GM12878 (cell line): ENCODE results near the gene MYO1D. TPM values are rescaled to one million over a fixed set of nuclear protein-coding genes. Genes with fewer than 3 reads are reported as not detected.

Experiments used
- ATAC-seq: fragments of 200-7000 bp; cut with Tn5 transposase; 3 replicates; pipeline ENCODE4 v1.9.1; 2020; ENCODE audit warnings: mild to moderate bottlenecking, moderate library complexity
- BruUV-seq: library from RNA; stranded (reverse); fragments of 400-500 nt; replicated peaks from 2 replicates; lab custom pipeline; 2021; lab: Mats Ljungman, UMichigan
- CTCF ChIA-PET: fragments of 300-600 bp; sonication (Branson Sonifier 250); formaldehyde crosslinking; extraction: SDS; loops from one replicate; lab custom pipeline; 2021; ENCODE audit warnings: inconsistent platforms; lab: Yijun Ruan, JAX
- POLR2A ChIA-PET: fragments of 350-600 bp; formaldehyde crosslinking; extraction: SDS; loops from one replicate; lab custom pipeline; 2021; ENCODE audit warnings: inconsistent platforms; lab: Charles Lee
- RAD21 ChIA-PET: fragments of 300-600 bp; sonication (Branson Sonifier 250); formaldehyde crosslinking; loops from one replicate; lab custom pipeline; 2023; ENCODE audit warnings: antibody characterized with exemption; ENCODE audit not compliant: unreplicated experiment; lab: Charles Lee
- SMC1A ChIA-PET: fragments of 300-600 bp; sonication (Branson Sonifier 250); formaldehyde crosslinking; loops from one replicate; lab custom pipeline; 2023; ENCODE audit not compliant: unreplicated experiment, uncharacterized antibody; lab: Charles Lee
- DNase-seq: peaks from one replicate; pipeline ENCODE4 v3.0.0-alpha.2; 2011; ENCODE audit warnings: low read depth, low spot score
- FAIRE-seq: peaks from 3 replicates; lab custom pipeline; 2011; peaks lifted over from hg19 to GRCh38; lab: Jason Lieb, UNC
- H2AFZ ChIP-seq: 2 replicates; pipeline ENCODE4 v1.6.0; 2011; ENCODE audit warnings: low read depth, low read length, control low read depth; ENCODE audit not compliant: control insufficient read depth
- H3K27ac ChIP-seq: 2 replicates; pipeline ENCODE4 v1.5.1; 2011; ENCODE audit warnings: control low read depth; ENCODE audit not compliant: control insufficient read depth, insufficient read depth
- H3K27me3 ChIP-seq, 2 experiments: replicated peaks in 1 of 2; 2 replicates each; pipeline versions ENCODE4 v1.6.0 to v1.6.1; 2011; ENCODE audit warnings: low read length in 1 of 2; ENCODE audit not compliant: control insufficient read depth in 2 of 2, insufficient read depth in 2 of 2
- H3K36me3 ChIP-seq, 2 experiments: 2 replicates each; pipeline ENCODE4 v1.5.1; 2011; ENCODE audit warnings: low read length in 1 of 2; ENCODE audit not compliant: control insufficient read depth in 2 of 2, insufficient read depth in 2 of 2
- H3K4me1 ChIP-seq: 2 replicates; pipeline ENCODE4 v1.6.1; 2011; ENCODE audit warnings: mild to moderate bottlenecking, low read length, moderate library complexity, mixed read lengths; ENCODE audit not compliant: control insufficient read depth, insufficient read depth
- H3K4me2 ChIP-seq: 2 replicates; pipeline ENCODE4 v1.6.0; 2011; ENCODE audit warnings: control low read depth; ENCODE audit not compliant: control insufficient read depth, insufficient read depth
- H3K4me3 ChIP-seq: fragments of 200-600 bp; sonication (generic); 2 replicates; pipeline ENCODE4 v1.5.1; 2016
- H3K79me2 ChIP-seq: 2 replicates; pipeline ENCODE4 v1.6.0; 2011; ENCODE audit warnings: low read length; ENCODE audit not compliant: control insufficient read depth, insufficient read depth
- H3K9ac ChIP-seq: 2 replicates; pipeline ENCODE4 v1.8.0; 2011; ENCODE audit warnings: low read length, control low read depth, mixed read lengths; ENCODE audit not compliant: control insufficient read depth, insufficient read depth
- H3K9me3 ChIP-seq: replicated peaks from 3 replicates; pipeline ENCODE4 v1.5.1; 2011; ENCODE audit warnings: mild to moderate bottlenecking, low read length; ENCODE audit not compliant: control insufficient read depth, insufficient read depth
- H4K20me1 ChIP-seq: 2 replicates; pipeline ENCODE4 v1.6.0; 2011; ENCODE audit not compliant: control insufficient read depth, insufficient read depth
- CBFB ChIP-seq: IDR thresholded peaks from 2 replicates; pipeline ENCODE4 v1.6.1; 2016; ENCODE audit warnings: antibody characterized with exemption, low read depth
- CEBPB ChIP-seq, 2 experiments: fragments of 150-350 bp in 1 of 2; IDR thresholded peaks; 2 replicates each; pipeline ENCODE4 v1.6.1; 2012 to 2014; ENCODE audit warnings: low read depth in 2 of 2, low read length in 2 of 2, borderline replicate concordance in 1 of 2, inconsistent platforms in 1 of 2
- IRF4 ChIP-seq: IDR thresholded peaks from 2 replicates; pipeline ENCODE4 v1.6.1; 2011; ENCODE audit warnings: low read depth, low read length
- MTA3 ChIP-seq: IDR thresholded peaks from 2 replicates; pipeline ENCODE4 v1.6.1; 2012; ENCODE audit warnings: low read length, inconsistent platforms, borderline replicate concordance
- NFYB ChIP-seq: IDR thresholded peaks from 2 replicates; pipeline ENCODE4 v1.6.1; 2011; ENCODE audit warnings: low read depth, mild to moderate bottlenecking, low read length, improper control_type of control experiment, moderate library complexity; ENCODE audit not compliant: insufficient read depth
- PML ChIP-seq: IDR thresholded peaks from 2 replicates; pipeline ENCODE4 v1.6.1; 2012; ENCODE audit warnings: low read length, inconsistent platforms
- POLR2AphosphoS2 ChIP-seq: IDR thresholded peaks from 2 replicates; pipeline ENCODE4 v1.6.1; 2011; ENCODE audit warnings: low read depth, mild to moderate bottlenecking, low read length, improper control_type of control experiment, moderate library complexity
- RBBP5 ChIP-seq: fragments of 200-600 bp; sonication (generic); conservative IDR thresholded peaks from 2 replicates; pipeline ENCODE4 v1.6.1; 2016
- SMC3 ChIP-seq: IDR thresholded peaks from 2 replicates; pipeline ENCODE4 v1.6.1; 2011; ENCODE audit warnings: low read length, improper control_type of control experiment, borderline replicate concordance
- SP1 ChIP-seq: IDR thresholded peaks from one replicate; pipeline ENCODE4 v1.6.1; 2011; ENCODE audit warnings: low read depth, low read length
- SREBF1 ChIP-seq: IDR thresholded peaks from 2 replicates; pipeline ENCODE4 v1.6.1; 2012; ENCODE audit warnings: mild to moderate bottlenecking, low read length
- TAF1 ChIP-seq: IDR thresholded peaks from 2 replicates; pipeline ENCODE4 v1.6.1; 2011; ENCODE audit warnings: mild to moderate bottlenecking, low read depth, low read length, borderline replicate concordance
- WGBS: methylation state at CpG from one replicate; pipeline ENCODE4 v1.1.6; 2016; ENCODE audit warnings: low lambda C conversion rate; ENCODE audit not compliant: insufficient replicate concordance, insufficient coverage; ENCODE audit errors: missing lambda C conversion rate; 5-methylcytosine and 5-hydroxymethylcytosine counted together
- in situ Hi-C: fragments of 300-500 bp; cut with MboI; formaldehyde crosslinking; loops from 9 replicates; pipeline ENCODE4 v1.14.3; 2018; ENCODE audit warnings: mixed read lengths
- intact Hi-C: fragments of 100-400 bp; cut with micrococcal nuclease; formaldehyde crosslinking; loops from one replicate; pipeline ENCODE4 v1.14.2; 2022; ENCODE audit not compliant: unreplicated experiment
- polyA plus RNA-seq, 11 experiments: library from polyadenylated mRNA; depleted of rRNA in 4 of 11; unstranded in 6 of 11; stranded (reverse) in 5 of 11; fragments of >200 nt; fragmentation: Nextera tagmentation in 4 of 11; fragmentation: Illumina TruSeq in 1 of 11; extraction: Ambion mirVana in 4 of 11; extraction: Trizol in 1 of 11; gene quantifications; 1 replicate in 1 of 11; 2 replicates in 10 of 11; pipeline versions ENCODE4 v1.2.1 to v1.2.3, GENCODE V29; 2011 to 2016; ENCODE audit warnings: inconsistent platforms in 2 of 11, missing spikeins in 2 of 11, low read depth in 1 of 11
- total RNA-seq, 4 experiments: library from RNA; depleted of rRNA in 3 of 4; stranded (reverse); fragments of >200 nt in 3 of 4; fragmentation: Illumina TruSeq in 1 of 4; extraction: Trizol in 1 of 4; gene quantifications; 2 replicates each; pipeline versions ENCODE4 v1.2.1 to v1.2.3, GENCODE V29; 2013 to 2021
- TF ChIP-seq, protein P1 (sequence below): fragments of 150-350 bp; IDR thresholded peaks from 2 replicates; pipeline ENCODE4 v1.6.1; 2014; ENCODE audit warnings: mild to moderate bottlenecking, low read depth, low read length
- TF ChIP-seq, protein P2 (sequence below): fragments of 450-650 bp; IDR thresholded peaks from 2 replicates; pipeline ENCODE4 v1.6.1; 2017; ENCODE audit warnings: borderline replicate concordance
- TF ChIP-seq, protein P3 (sequence below): fragments of 450-650 bp; IDR thresholded peaks from 2 replicates; pipeline ENCODE4 v1.6.1; 2017; ENCODE audit warnings: mild to moderate bottlenecking

MYO1D gene
- total and polyA plus RNA-seq, 10 of the 15 experiments (the other 5 are each of a cell fraction or from before 2014, with no cell fraction given), result 1.8 to 37.7 (median 25.4) TPM

DNA sequence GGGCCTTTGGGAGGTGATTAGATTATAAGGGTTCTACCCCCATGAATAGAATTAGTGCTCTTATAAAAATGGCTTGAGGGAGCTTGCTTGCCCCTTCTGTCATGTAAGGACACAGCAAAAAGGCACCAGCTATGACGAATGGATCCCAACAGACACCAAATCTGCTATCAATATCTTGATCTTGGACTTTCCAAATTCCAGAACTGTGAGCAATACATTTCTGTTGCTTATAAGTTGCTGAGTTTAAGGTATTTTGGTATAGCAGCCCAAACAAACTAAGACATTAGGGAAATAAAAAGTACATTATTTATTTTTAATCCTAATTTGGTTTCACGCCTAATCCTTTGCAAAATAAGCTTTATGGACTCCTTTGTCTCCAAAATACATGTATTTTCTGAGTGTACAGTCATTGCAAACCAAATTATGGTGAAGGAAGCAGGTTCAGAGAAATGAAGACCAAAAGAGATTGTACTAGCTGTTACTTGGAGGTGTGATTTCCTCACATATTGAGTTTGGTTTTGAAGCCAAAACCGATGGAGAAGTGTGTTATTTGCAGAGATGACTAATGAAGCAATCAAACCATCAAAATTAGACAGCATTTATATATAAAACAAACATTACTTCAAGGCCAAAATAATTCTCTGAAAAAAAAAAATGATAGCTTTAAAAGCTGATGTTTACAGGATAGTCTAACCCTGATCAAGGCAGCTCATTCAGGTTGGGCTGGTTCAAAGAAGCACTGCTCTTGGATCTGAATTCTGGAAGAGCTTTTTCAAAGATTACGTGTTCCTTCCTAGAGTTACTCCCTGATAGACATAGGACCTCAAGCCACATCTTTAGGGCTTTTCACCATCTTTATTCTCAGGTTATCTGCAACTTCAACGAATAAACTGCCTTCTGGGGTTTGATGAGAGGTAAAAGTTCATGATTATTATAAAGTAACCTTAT lies 71.6 kb downstream of the MYO1D start (continued):
- TF ChIP-seq MTA3, result no peak
- TF ChIP-seq, protein P1, sequence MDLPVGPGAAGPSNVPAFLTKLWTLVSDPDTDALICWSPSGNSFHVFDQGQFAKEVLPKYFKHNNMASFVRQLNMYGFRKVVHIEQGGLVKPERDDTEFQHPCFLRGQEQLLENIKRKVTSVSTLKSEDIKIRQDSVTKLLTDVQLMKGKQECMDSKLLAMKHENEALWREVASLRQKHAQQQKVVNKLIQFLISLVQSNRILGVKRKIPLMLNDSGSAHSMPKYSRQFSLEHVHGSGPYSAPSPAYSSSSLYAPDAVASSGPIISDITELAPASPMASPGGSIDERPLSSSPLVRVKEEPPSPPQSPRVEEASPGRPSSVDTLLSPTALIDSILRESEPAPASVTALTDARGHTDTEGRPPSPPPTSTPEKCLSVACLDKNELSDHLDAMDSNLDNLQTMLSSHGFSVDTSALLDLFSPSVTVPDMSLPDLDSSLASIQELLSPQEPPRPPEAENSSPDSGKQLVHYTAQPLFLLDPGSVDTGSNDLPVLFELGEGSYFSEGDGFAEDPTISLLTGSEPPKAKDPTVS, result no peak
- TF ChIP-seq RBBP5, result no peak
- TF ChIP-seq, protein P2, sequence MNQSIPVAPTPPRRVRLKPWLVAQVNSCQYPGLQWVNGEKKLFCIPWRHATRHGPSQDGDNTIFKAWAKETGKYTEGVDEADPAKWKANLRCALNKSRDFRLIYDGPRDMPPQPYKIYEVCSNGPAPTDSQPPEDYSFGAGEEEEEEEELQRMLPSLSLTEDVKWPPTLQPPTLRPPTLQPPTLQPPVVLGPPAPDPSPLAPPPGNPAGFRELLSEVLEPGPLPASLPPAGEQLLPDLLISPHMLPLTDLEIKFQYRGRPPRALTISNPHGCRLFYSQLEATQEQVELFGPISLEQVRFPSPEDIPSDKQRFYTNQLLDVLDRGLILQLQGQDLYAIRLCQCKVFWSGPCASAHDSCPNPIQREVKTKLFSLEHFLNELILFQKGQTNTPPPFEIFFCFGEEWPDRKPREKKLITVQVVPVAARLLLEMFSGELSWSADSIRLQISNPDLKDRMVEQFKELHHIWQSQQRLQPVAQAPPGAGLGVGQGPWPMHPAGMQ, result no peak
- no peak for TF ChIP-seq SP1
- TF ChIP-seq SMC3, result no peak
- no peak for TF ChIP-seq CEBPB (IDR thresholded peaks at IDR 0.05; ENCODE audit: borderline replicate concordance in 1 of 2, low read depth in 2 of 2, low read length in 2 of 2)

DNA sequence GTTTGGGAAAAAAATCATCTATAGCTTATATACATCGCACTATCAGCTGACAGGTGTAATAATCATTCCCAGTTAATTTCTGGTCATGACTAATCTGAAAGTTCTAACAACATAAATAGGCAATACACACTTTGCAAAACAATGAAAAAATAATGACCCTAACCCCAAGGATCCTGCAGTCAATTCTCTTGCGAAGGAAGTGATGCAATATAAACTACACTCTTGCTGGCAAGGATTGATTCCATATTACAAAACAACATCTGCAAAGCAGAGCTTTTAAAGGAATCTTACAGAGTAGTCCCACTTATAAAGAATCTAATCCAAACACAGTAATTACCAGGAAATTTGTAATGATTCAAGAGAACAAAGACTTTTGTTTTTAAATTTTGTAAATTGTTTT lies 73.4 kb downstream of the MYO1D start:
- no peak for FAIRE-seq
- in situ Hi-C loops (no loop called here), intact Hi-C loops (no loop called here)
- no peaks in the 10 kb centered on the region for H4K20me1 ChIP-seq
- H3K27ac ChIP-seq, result no peak overlapping the region
- H3K27me3 ChIP-seq, result no peaks in the 10 kb centered on the region
- H3K4me3 ChIP-seq, result no peak overlapping the region
- H3K9me3 ChIP-seq, result no peaks in the 10 kb centered on the region
- WGBS, result 98% methylated on average over 2 of the region's 2 CpGs
- SMC1A ChIA-PET, result interaction anchor here (1.7 to 2.5 kb wide), 3 partner anchors 10 to 27 kb away, joined by 5 to 10 read pairs (median 6); no protein-coding TSS in a partner anchor
- BruUV-seq, result no TSS peak
- no peak overlapping the region for H3K9ac ChIP-seq
- no peak overlapping the region for H3K4me2 ChIP-seq
- RAD21 ChIA-PET, result interaction anchor here (0.7 to 5.9 kb wide), 3 partner anchors 11 to 73 kb away, joined by 3 to 28 read pairs (median 3); partner anchors contain the start of gene MYO1D
- no peaks in the 10 kb centered on the region for H3K36me3 ChIP-seq
- POLR2A ChIA-PET, result no interaction called here
- CTCF ChIA-PET, result interaction anchor here (1.1 to 1.3 kb wide), 2 partner anchors 20 to 74 kb away, joined by 4 read pairs; partner anchors contain the start of gene MYO1D
- DNase-seq, result no peak
- no peaks in the 10 kb centered on the region for H3K4me1 ChIP-seq
- H2AFZ ChIP-seq, result no peak overlapping the region
- no peak for ATAC-seq
- H3K79me2 ChIP-seq, result no peaks in the 10 kb centered on the region
- TF ChIP-seq PML (no peak), POLR2AphosphoS2 (no peak), TAF1 (no peak), IRF4 (no peak), MTA3 (no peak), SREBF1 (no peak), CBFB (no peak), NFYB (no peak)
- TF ChIP-seq, protein P3, sequence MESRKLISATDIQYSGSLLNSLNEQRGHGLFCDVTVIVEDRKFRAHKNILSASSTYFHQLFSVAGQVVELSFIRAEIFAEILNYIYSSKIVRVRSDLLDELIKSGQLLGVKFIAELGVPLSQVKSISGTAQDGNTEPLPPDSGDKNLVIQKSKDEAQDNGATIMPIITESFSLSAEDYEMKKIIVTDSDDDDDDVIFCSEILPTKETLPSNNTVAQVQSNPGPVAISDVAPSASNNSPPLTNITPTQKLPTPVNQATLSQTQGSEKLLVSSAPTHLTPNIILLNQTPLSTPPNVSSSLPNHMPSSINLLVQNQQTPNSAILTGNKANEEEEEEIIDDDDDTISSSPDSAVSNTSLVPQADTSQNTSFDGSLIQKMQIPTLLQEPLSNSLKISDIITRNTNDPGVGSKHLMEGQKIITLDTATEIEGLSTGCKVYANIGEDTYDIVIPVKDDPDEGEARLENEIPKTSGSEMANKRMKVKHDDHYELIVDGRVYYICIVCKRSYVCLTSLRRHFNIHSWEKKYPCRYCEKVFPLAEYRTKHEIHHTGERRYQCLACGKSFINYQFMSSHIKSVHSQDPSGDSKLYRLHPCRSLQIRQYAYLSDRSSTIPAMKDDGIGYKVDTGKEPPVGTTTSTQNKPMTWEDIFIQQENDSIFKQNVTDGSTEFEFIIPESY, result no peak
